Fibroblast of villous mesenchyme (primary cell): Measurements from ENCODE around the gene SFT2D1. TPM values are rescaled to one million over a fixed set of nuclear protein-coding genes. Genes with fewer than 3 reads are reported as not detected.

Experiments used
- DNase-seq: peaks from one replicate; pipeline ENCODE4 v3.0.0-alpha.2; 2010; ENCODE audit warnings: low read depth
- H3K4me3 ChIP-seq: 2 replicates; pipeline ENCODE4 v1.5.1; 2011; ENCODE audit warnings: low read depth, mild to moderate bottlenecking, low read length
- CTCF ChIP-seq: IDR thresholded peaks from 2 replicates; pipeline ENCODE4 v1.5.1; 2012; ENCODE audit warnings: low read depth, mild to moderate bottlenecking, low read length; ENCODE audit not compliant: insufficient read depth
- total RNA-seq: library from RNA; depleted of rRNA; stranded (reverse); fragments of >200 nt; gene quantifications from 2 replicates; pipeline ENCODE4 v1.2.3, GENCODE V29; 2012

Gene SFT2D1
- total RNA-seq, 1 donor = 37.1 TPM

- H3K4me3 ChIP-seq = no peak overlapping the region
- TF ChIP-seq CTCF = no peak
- DNase-seq = no peak
Measured at GRCh38 chr6:166325383-166326042, 16.8 kb downstream of the SFT2D1 start.

GRCh38 chr6:166323395-166323794, 18.9 kb downstream of the SFT2D1 start:
- no peak for DNase-seq
- TF ChIP-seq CTCF = no peak
- H3K4me3 ChIP-seq = no peak overlapping the region

GRCh38 chr6:166318649-166319600, 23.4 kb downstream of the SFT2D1 start:
- no peak for DNase-seq
- H3K4me3 ChIP-seq = no peak overlapping the region
- TF ChIP-seq CTCF = no peak

GRCh38 chr6:166318227-166318626, 24.1 kb downstream of the SFT2D1 start:
- no peak for TF ChIP-seq CTCF
- H3K4me3 ChIP-seq = no peak overlapping the region
- no peak for DNase-seq

GRCh38 chr6:166317261-166318212, 24.8 kb downstream of the SFT2D1 start:
- H3K4me3 ChIP-seq = no peak overlapping the region
- TF ChIP-seq CTCF = no peak
- DNase-seq = no peak

- DNase-seq = no peak
- TF ChIP-seq CTCF = no peak
- H3K4me3 ChIP-seq = no peak overlapping the region
Measured at GRCh38 chr6:166315436-166315835, 26.9 kb downstream of the SFT2D1 start.
